Fibroblast of pulmonary artery (primary cell): ENCODE measurements around the gene GHRL.
"Not testable (repeated sequence)": the region's sequence is repeated elsewhere in the genome, so short reads cannot be mapped to it uniquely, and the experiment has no call there.

Experiments
- DNase-seq: peaks from one replicate; pipeline ENCODE4 v3.0.0-alpha.2; 2010; ENCODE audit warnings: low read depth
- H3K4me3 ChIP-seq: replicated peaks from 2 replicates; pipeline ENCODE4 v1.5.1; 2011; ENCODE audit warnings: low read depth, mild to moderate bottlenecking, control low read depth, low read length, moderate library complexity
- CTCF ChIP-seq: IDR thresholded peaks from 2 replicates; pipeline ENCODE4 v1.5.1; 2011; ENCODE audit warnings: mild to moderate bottlenecking, control low read depth, low read length, inconsistent platforms; ENCODE audit errors: missing control alignments

Gene GHRL

GRCh38 chr3:10268930-10269329 is 23.8 kb downstream of the GHRL start:
- DNase-seq, result no peak
- no peak overlapping the region for H3K4me3 ChIP-seq
- TF ChIP-seq CTCF, result no peak

- DNase-seq, result no peak
- no peak for TF ChIP-seq CTCF
- no peak overlapping the region for H3K4me3 ChIP-seq
Measured at GRCh38 chr3:10268116-10268515, 24.6 kb downstream of the GHRL start.

- DNase-seq, H3K4me3 ChIP-seq: not testable (repeated sequence)
Measured at GRCh38 chr3:10266936-10267335, 25.8 kb downstream of the GHRL start.

GRCh38 chr3:10265833-10266232 is 26.9 kb downstream of the GHRL start:
- no peak for TF ChIP-seq CTCF
- DNase-seq, result no peak
- no peak overlapping the region for H3K4me3 ChIP-seq

GRCh38 chr3:10263646-10264363 is 28.9 kb downstream of the GHRL start:
- no peak overlapping the region for H3K4me3 ChIP-seq
- TF ChIP-seq CTCF, result peak; percentile 56
- DNase-seq, result peak; percentile 58

- DNase-seq, result no peak
- no peak for TF ChIP-seq CTCF
- H3K4me3 ChIP-seq, result no peak overlapping the region
Measured at GRCh38 chr3:10262027-10262426, 30.7 kb downstream of the GHRL start.

- TF ChIP-seq CTCF, result no peak
- H3K4me3 ChIP-seq, result no peak overlapping the region
- DNase-seq, result no peak
Measured at GRCh38 chr3:10260211-10260701, 32.5 kb downstream of the GHRL start.
